GM21447 (cell line): ENCODE data around the gene NUDT3.
"Not testable (repeated sequence)": the region's sequence is repeated elsewhere in the genome, so short reads cannot be mapped to it uniquely, and the experiment has no call there.

Experiments
- ATAC-seq: cut with Tn5 transposase; IDR thresholded peaks from one replicate; pipeline ENCODE4 v1.9.1; 2021; ENCODE audit not compliant: unreplicated experiment

The NUDT3 gene

DNA sequence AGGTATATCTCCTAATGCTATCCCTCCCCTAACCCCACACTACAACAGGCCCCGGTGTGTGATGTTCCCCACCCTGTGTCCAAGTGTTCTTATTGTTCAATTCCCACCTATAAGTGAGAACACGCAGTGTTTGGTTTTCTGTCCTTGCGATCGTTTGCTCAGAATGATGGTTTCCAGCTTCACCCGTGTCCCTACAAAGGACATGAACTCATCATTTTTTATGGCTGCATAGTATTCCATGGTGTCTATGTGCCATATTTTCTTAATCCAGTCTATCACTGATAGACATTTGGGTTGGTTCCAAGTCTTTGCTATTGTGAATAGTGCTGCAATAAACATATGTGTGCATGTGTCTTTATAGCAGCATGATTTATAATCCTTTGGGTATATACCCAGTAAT lies 20.6 kb downstream of the NUDT3 start:
- ATAC-seq = not testable (repeated sequence)

DNA sequence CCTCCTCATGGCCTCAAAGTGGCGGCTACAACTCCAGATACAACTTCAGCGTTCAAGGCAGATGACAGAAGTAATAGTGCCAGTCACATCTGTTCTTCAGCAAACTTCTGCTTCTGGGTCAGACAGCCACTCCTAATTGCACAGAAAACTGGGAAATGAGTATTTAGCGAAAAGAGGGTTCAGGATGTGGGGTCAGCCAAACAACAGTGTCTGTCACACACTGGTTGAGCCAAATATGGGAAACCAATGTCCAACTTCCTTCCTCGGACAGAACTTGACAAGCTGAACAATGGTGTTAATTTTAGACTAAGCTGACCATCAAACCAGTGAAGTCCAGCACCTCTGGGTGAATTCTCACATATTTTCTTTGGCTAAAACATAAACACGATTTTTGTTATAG lies 22.1 kb downstream of the NUDT3 start:
- no peak for ATAC-seq

DNA sequence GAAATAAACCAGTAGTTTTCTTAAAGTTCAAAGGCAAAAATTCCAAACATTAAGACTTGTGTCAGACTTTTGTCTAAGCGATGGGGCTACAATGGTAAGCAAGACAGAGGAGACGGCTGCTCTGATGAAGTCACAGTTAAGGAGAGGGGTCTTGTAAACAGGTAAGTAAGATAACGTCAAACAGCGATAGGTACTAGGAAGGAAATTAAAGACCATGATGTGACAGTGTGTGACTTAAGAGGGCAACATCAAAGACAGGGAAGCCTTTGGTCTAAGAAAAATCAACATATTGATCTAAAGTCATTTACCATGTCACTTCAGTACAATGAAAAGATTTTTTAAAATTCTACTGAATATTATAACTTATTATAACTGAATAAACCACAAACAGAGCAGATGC lies 23.1 kb downstream of the NUDT3 start:
- ATAC-seq = no peak

DNA sequence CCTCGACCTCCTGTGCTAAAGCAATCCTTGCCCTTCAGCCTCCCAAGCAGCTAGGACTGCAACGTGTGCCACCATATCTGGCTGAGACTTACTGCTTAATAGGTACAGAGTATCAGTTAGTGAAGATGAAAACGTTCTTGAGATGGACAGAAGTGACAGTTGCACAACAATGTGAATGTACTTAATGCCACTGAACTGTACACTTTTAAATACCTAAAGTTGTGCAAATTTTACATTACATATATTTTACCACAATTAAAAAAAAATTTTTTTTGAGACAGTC lies 25.9 kb downstream of the NUDT3 start:
- ATAC-seq = no peak

DNA sequence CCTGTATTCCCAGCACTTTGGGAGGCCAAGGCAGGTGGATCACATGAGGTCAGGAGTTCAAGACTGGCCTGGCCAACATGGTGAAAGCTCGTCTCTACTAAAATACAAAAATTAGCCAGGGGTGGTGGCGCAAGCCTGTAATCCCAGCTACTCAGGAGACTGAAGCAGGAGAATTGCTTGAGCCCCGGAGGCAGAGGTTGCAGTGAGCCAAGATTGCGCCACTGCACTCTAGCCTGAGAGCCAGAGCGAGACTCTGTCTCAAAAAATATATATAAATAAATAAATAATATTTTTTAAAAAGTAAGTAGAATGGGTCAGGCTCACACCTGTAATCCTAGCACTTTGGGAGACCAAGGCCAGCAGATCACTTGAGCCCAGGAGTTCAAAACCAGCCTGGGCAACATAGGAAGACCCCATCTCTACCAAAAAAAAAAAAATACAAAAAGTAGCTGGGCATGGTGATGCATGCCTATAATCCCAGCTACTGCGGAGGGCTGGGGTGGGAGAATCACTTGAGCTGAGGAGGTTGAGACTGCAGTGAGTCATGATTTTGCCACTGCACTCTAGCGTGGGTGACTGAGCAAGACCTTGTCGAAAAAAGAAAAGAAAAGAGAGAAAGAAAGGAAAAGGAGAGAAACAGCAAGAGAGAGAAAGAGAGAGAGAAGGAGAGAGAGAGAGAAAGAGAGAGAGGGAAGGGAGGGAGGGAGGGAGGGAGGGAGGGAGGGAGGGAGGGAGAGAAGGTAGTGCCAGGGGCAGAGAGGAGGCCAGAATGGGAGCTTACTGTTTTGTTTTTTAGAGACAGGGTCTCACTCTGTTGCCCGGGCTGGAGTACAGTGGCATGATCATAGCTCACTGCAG lies 26.5 kb downstream of the NUDT3 start:
- ATAC-seq = not testable (repeated sequence)

DNA sequence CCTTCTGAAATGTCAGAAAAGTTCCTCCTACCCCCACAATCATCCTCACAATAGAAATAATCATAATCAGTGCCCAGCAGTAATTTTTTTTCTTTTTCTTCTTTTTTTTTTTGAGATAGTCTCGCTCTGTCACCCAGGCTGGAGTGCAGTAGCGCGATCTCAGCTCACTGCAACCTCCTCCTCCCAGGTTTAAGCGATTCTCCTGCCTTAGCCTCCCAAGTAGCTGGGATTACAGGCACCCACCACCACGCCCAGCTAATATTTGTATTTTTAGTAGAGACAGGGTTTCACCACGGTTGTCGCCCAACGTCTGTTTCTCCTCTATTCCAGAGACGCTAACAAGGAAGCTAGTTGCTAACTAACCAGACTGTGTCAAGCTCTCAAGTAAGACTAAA lies 28.8 kb downstream of the NUDT3 start:
- not testable (repeated sequence) for ATAC-seq

DNA sequence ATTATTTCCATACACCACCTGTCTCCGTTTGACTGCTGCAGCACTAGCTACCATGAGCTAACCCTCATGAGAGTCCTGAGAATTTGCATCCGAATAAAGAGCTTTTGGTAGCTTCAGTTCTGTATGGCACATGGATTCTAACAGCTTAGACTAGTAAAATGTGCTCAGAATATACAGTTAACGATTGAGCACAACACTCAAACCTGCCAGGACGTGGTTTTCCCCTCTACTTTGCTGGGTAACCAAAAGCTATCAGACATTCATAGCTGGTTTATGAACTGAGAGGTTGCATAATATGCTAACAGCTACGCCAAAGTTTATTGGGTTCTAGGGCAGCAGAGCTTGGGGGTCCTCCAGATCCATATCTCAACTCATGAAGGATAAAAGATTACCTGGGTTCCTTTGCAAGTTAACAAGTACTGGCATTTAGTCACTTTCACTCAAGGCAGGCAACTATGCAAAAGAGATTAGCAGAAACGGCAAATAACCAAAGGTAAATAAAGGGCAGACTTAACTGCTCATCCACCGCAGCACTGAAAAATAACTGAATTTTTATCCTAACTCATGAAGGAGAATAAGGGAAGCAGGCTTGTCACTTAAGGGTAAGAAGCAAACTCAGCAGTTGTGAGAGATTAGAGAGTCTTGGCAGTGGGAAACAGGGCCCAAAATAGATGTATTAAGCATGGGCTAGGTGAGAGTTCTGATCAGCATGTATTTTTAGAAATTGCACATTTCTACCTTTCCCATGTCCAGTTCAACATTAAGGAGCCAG lies 29.4 kb downstream of the NUDT3 start:
- ATAC-seq = peak; percentile 57

DNA sequence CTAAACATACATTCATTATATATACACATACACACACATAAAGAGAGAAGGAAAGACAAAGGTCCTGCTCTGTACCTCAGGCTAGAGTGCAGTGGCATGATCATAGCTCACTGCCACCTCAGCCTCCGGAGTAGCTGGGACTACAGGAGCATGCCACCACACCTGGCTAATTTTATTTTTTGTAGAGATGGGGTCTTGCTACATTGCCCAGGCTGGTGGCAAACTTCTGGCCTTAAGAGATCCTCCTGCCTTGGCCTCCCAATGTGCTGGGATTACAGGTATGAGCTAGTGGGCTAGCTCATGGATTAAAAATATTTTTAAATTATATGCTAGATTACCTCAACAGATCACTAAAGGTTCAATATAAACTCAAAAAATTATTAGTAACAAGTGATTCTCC lies 30.3 kb downstream of the NUDT3 start:
- ATAC-seq = no peak

DNA sequence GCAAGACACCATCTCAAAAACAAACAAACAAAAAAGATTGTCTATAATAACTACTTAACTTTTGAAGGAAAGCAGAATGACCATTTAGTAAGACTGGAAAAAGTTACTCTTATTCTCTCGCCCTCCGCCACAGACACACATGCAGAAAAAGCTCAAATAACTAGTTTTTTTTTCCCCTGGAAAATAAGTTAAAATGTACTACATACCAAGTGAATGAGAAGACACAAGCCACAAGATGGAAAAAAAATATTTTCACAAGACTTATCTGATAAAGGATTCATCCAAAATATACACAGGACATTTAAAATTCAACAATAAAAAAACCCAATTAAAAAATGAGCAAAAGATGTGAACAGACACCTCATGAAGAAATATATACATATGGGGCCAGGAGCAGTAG lies 31.9 kb downstream of the NUDT3 start:
- ATAC-seq = no peak

DNA sequence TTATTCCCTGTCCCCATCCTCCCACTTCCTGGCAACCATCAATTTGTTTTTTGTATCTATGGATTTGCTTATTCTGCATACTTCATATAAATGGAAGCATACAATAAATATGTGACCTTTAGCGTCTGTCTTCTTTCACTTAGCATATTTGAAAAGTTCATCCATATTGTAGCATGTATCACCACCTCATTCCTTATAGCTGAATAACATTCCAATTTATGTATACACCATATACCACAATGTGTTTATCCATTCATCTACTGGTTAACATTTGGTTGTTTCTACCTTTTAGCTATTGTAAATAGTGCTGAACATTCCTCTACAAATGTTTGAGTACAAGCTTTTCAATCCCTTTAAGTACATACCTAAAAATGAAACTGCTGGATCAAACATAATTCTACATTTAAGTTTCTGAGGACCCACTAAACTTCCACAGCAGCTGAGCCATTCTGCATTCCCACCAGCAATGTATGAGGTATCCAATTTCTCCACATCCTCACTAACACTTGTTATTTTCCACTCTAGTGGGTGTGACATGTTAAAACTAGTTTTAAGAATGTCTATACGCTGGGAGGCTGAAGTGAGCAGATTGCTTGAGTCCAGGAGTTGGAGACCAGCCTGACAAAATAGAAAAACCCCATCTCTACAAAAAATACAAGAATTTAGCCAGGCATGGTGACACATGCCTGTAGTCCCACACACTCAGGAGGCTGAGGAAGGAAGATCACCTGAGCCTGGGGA lies 32.9 kb downstream of the NUDT3 start:
- ATAC-seq = no peak

DNA sequence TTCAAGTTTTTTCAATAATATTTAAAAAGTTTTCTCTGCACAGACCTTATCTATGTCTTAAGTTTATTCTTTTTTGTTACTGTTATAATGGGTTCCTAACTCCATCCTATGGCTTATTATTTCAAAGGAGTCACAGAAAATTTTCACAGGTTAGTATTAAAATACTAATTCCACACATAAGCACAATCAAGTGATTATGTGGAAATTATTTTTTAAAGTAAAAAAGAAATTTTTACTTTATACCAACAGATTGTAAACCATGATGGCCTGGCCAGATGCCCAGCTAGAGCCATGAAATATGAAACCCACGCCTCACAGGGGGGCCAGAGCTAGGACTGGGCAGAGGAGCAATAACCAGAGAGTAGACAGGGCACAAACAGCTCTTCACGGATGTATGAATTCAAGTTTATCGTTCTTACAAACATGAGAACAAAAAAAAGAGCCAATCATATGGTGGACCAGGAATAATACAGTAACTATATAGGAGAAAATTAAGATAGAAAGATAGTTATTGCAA lies 34.0 kb downstream of the NUDT3 start:
- no peak for ATAC-seq

DNA sequence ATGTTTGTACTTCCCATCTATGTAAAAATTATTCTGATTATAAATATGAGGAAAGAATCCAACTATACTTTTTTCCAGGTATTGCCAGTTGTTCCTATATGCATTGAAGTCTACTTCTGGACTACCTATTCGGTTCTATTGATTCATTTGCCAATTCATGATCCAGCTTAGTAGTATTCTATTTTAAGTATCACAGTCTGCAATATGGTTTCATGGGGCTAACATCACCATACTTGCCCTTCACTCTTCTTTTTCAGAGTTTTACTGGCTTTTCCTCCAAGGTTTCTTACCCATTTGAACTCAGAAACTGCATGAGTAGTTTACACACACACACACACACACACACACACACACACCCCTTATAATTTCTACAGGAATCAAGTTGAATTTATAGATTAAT lies 34.5 kb downstream of the NUDT3 start:
- no peak for ATAC-seq

DNA sequence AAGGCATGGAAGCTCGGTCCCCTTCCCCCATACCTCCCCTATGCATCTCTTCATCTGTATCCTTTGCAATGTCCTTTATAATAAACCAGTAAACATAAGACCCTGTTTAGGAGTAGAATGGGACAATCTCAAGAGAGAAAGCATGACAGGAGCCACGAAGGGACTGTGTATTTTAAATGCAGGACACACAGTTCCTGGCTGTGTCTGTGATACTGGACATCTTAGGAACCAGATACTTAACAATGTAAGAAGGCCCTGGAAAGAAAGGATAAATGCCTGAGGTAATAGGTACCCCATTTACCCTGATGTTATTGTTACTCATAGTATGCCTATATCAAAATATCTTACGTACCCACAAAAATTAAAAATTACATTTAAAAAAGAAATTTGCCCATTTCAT lies 36.6 kb downstream of the NUDT3 start:
- ATAC-seq = no peak

DNA sequence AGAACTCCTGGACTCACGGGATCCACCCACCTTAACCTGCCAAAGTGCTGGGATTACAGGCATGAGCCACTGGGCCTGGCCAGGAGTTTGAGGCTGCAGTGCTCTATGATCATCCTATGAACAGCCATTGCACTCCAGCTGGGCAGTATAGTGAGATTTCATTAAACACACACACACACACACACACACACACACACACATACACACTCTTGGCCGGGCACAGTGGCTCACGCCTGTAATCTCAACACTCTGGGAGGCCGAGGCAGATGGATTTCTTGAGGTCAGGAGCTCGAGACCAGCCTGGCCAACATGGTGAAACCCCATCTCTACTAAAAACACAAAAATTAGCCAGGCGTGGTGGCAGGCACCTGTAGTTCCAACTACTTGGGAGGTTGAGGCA lies 38.2 kb downstream of the NUDT3 start:
- ATAC-seq = not testable (repeated sequence)

DNA sequence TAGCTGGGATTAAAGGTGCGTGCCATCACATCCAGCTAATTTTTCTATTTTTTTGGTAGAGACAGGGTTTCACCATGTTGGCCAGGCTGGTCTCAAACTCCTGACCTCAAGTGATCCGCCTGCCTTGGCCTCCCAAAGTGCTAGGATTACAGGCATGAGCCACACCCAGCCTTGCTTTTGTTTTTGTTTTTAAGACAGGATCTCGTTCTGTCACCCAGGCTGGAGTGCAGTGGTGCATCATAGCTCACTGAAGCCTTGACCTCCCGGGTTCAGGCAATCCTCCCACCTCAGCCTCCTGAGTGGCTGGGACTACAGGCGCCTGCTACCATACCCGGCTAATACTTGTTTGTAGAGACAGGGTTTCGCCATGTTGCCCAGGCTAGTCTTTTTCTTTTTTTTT lies 38.9 kb downstream of the NUDT3 start:
- not testable (repeated sequence) for ATAC-seq

DNA sequence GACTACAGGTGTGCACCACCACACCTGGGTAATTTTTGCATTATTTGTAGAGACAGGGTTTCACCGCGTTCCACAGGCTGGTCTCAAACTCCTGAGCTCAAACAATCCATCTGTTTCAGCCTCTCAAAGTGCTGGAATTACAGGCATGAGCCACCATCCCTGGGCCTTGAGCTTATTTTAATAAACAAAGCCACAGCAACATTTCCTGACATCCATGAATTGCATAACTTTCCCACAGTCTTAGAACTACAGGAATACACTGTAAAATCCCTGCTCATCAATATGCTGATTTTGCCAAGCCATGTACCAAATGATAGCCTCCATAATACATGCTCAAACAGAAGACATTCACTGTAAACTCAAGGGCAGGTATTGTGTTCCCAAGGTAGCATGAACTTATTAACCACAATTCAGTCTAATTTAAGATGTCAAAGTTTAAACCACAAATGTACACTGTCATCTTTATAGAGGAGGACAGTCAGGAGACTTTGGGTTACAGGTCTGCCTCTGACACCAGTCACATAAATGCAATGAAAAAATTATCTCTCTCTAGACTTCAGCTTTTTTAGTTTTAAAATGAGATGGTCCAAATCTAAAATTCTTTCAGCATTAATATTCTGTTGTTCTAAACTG lies 40.0 kb downstream of the NUDT3 start:
- ATAC-seq = no peak

DNA sequence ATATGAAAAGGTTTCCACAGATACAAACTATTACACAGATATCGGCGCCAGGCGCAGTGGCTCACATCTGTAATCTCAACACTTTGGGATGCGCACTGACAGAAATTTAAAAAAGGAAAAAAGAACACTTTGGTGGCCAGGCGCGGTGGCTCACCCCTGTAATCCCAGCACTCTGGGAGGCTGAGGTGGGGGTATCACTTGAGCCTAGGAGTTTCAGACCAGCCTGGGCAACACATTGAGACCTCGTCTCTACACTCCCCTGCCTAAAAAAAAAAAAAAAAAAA lies 41.6 kb downstream of the NUDT3 start:
- no peak for ATAC-seq

DNA sequence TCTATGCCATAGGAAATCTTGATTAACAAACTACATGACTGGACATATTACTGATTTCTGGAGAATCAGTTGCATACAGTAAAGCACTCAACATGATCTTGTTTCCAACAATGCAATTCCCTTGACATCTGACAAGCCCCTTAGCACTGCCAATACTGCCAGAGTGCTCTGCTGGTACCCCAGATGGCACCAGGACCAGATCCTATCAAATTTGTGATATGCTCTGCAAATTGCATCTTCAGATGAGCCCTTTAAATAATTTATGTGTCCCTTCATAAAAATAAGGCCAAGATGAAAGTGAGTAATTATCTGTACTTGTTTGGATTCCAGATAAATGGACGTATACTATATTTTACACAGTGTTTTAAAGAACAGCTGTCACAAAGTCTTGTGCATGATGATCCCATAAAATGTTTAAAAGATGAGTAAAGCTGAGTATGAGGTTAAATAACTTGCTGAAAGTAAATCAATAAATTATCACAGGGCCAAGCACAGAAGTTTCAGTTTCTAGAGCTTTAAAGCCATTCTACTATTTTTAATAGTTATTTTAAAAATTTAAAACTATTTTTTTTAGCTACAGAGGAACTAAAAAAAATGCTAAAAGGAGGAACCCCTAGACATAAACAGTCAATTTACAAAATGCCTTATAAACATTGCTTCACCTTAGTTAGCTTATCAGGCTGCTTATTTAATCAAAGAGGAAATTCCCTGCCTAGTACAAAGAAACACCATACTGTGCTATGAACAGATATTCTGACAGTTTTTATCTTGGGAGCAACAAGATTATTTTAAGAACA lies 42.1 kb downstream of the NUDT3 start:
- no peak for ATAC-seq

DNA sequence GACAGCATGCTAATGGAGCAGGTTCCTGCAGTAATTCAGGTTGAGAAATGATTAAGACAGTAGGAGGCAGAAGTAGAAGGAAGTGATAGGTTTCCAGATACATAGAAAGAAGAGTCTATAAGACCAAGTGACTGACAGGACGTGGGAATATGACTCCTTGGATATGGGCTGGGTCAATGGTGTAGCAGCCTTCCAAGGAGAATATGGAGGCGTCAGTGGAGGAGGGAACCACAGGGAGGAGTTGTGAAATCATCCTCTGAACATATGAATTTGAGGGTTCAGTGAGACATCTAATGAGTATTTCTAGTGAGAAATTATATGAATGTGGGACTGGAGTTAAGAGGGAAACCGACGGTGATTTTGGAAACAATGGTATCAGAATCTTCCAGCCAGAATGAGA lies 43.3 kb downstream of the NUDT3 start:
- ATAC-seq = no peak

DNA sequence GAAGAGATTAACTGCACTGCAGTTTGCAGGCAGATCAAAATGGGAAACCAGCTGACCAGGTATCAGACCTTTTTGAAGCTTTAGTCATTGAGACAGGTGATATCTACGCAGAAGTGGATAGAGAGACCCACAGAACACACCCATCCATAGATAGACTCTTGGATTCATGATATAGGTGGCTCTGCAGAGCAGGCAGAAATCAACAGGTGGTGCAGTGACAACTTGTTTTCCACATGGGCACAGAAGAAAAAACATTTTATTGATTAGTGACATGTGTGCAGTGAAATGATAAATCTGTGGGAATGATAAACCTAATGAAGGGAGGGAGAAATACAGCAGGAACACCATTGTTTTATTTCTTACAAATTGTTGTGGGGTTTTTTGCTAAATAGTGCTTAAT lies 45.2 kb downstream of the NUDT3 start:
- no peak for ATAC-seq
